DMS153 treated with DMSO at 0.1 percent for 48 hours (cell line): ENCODE results near the gene BRPF3.
"Not testable (repeated sequence)": the region's sequence is repeated elsewhere in the genome, so short reads cannot be mapped to it uniquely, and the experiment has no call there.

Source experiments
- DNase-seq: peaks from one replicate; lab custom pipeline; 2025; ENCODE audit not compliant: unreplicated experiment; lab: John Stamatoyannopoulos, UW

The BRPF3 gene

DNA sequence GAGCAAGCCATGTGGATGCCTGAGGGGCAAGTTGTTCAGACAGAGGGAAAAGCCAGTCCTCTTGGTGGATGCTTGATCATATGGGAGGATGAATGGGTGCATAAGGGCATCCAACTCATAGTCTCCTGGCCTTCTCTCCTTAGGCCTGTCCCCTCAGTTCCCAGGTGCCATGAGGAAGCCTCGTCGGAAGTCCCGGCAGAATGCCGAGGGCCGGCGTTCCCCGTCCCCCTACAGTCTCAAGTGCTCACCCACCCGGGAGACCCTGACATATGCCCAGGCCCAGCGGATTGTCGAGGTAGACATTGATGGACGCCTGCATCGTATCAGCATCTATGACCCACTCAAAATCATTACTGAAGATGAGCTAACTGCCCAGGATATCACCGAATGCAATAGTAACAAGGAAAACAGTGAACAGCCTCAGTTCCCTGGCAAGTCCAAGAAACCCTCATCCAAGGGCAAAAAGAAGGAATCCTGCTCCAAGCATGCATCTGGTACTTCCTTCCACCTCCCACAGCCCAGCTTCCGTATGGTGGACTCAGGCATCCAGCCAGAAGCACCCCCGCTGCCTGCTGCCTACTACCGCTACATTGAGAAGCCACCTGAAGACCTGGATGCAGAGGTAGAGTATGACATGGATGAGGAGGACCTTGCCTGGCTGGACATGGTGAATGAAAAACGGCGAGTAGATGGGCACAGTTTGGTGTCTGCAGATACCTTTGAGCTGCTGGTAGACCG lies 3.8 kb downstream of the BRPF3 start:
- no peak for DNase-seq

DNA sequence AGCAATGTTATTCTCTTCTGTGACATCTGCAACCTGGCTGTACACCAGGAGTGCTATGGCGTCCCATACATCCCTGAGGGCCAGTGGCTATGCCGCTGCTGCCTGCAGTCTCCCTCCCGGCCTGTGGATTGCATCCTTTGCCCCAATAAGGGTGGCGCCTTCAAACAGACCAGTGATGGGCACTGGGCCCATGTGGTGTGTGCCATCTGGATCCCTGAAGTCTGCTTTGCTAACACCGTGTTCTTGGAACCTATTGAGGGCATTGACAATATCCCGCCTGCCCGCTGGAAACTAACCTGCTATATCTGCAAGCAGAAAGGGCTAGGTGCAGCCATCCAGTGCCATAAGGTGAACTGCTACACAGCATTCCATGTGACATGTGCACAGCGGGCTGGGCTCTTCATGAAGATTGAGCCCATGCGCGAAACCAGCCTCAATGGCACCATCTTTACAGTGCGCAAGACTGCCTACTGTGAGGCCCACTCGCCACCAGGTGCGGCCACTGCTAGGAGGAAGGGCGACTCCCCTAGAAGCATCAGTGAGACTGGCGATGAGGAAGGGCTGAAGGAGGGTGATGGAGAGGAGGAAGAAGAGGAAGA lies 4.6 kb downstream of the BRPF3 start:
- DNase-seq = no peak

GRCh38 chr6:36201612-36202011 lies 5.1 kb downstream of the BRPF3 start:
- no peak for DNase-seq

GRCh38 chr6:36202101-36202500 lies 5.6 kb downstream of the BRPF3 start:
- DNase-seq = no peak

GRCh38 chr6:36204068-36204753 lies 7.7 kb downstream of the BRPF3 start:
- no peak for DNase-seq

GRCh38 chr6:36207155-36207554 lies 10.6 kb downstream of the BRPF3 start:
- no peak for DNase-seq

DNA sequence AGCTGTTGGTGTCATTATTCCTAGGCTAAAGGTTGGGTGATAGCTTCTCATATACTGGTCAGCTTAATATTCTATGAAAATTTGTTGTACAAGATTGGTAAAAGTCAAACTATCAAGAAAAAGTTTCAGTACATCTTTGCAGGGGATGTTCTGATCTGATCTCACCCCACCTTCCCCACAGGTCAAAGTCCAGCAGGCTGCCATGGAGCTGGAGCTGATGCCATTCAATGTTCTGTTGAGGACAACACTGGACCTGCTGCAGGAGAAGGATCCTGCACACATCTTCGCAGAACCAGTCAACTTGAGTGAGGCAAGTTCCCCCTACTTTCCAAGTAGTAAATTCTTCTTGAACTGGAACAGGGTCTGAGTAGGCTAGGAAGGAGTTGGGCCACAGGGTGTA lies 13.1 kb downstream of the BRPF3 start:
- DNase-seq = no peak

- DNase-seq = no peak
These were observed 13.6 kb downstream of the BRPF3 start for GRCh38 chr6:36210182-36210581.

DNA sequence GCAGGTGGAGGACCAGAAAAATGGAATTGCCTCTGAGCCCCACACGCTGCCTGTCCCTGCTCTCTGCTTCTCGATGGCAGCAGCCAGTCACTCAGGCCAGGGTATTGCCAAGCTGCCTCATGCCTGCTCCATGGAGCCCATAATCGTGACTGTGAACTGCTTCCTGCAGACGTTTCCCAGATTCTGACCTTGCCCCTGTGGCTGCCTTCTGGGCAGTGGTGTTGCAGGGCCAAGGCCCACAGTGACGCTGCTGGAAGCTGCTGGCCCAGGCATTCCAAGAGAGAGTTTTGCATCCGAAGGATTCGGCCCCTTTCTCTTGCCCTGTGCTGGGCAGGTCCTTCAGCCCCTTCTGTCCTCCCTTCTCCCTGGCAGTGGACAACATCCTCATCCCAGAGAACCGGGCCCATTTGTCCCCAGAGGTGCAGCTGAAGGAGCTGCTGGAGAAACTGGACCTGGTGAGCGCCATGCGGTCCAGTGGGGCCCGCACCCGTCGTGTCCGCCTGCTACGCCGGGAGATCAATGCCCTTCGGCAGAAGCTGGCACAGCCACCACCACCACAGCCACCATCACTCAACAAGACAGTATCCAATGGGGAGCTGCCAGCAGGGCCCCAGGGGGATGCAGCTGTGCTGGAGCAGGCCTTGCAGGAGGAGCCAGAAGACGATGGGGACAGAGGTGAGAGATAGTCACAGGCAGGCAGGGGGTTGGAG lies 14.5 kb downstream of the BRPF3 start:
- DNase-seq = no peak

GRCh38 chr6:36216559-36216958 lies 20.0 kb downstream of the BRPF3 start:
- no peak for DNase-seq

- DNase-seq = no peak
These were observed 20.6 kb downstream of the BRPF3 start for GRCh38 chr6:36217188-36217587.

- no peak for DNase-seq
These were observed 21.4 kb downstream of the BRPF3 start for GRCh38 chr6:36217946-36218345.

- not testable (repeated sequence) for DNase-seq
These were observed 22.0 kb downstream of the BRPF3 start for GRCh38 chr6:36218516-36218915.

GRCh38 chr6:36219081-36219480 lies 22.5 kb downstream of the BRPF3 start:
- DNase-seq = no peak

DNA sequence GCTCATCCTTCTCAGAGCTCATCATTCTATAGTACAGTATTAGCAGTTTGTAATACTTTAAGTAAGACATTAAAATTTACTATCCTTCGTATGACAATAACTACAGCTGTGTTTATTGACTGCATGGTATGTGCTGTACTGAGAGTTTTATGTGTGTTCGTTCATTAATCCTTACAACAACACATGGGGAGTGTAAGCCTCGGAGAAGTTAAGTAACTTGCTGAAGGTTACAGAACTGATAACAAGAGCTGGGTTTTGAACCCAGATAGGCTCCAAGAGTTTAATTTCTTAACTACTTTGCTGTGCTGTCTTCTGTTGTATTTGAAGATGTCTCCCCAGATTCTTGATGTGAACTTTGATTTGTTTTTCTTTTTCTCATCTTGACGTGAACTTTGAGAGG lies 23.7 kb downstream of the BRPF3 start:
- DNase-seq = no peak

DNA sequence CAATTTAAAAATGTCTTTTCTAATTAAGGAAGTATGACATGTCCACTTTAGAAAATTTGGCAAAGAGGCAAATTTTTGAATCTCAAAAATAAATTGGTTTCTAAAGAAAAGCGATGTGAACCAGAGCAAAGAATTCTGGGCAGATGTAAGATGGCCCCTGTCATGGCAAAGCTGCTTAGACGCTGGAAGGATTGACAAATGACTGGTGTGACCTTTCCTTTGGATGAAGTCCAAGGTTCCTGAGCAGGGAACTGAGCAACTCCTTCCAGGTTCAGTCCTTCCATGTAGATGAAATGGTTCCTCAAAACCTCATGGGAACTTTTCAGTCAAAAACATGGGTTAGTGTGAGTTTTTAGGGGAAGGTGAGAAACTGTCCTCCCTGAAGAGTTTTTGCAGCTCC lies 25.1 kb downstream of the BRPF3 start:
- DNase-seq = no peak

- no peak for DNase-seq
These were observed 26.4 kb downstream of the BRPF3 start for GRCh38 chr6:36222924-36223323.

- DNase-seq = no peak
These were observed 27.2 kb downstream of the BRPF3 start for GRCh38 chr6:36223706-36224105.

DNA sequence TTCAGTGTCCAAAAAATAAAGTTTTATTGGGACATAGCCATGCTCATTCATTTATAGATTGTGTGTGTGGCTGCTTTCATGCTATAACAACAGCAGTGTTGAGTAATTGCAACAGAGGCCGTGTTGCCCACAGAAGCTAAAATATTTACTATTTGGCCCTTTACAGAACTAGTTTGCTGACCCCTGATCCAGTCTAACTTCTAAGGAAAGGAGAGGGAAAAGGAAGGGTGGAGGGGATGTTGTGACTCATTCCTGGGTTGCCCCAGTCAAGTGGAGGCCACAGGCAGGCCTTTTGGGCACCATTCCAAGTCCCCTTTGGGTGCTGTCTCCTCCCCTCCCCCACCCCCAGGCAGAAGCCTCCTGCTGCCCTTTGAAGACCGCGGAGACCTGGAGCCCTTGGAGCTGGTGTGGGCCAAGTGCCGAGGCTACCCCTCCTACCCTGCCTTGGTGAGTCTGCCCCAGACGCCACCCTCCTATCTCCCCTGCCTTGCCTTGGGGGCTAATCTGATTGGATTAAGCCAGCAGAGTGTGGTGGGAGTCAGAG lies 28.4 kb downstream of the BRPF3 start:
- no peak for DNase-seq

DNA sequence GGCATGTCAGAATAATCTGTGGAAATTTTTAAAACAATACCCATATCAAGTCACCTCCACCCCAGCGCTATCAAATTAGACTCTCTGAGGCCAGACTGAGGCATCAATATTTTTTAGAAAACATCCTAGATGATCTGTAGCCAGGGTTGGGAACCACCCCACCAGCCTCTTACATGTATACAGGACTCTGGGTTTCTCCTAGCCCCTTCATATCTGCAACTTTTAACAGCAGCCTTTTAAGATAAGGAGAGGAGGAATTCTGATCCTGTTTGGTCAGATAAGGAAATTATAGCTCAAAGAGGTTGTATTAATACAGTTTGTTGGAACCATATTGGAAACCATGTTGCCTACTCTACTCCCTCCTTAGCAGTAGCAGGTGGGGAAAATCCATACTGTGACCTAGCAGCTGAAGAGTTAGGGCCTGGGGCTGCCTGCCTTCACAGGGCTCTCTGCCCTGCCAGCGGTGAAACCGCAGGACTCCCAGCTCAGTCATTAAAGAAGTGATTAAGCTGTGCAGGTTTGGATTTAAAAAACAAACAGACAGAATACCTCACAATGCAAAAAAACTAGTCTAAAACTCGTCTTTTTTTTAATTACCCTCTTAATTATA lies 30.0 kb downstream of the BRPF3 start:
- no peak for DNase-seq
